GM23248 (cell line): ENCODE results near the gene FAT3. TPM values are rescaled to one million over a fixed set of nuclear protein-coding genes. Genes with fewer than 3 reads are reported as not detected.

Experiments used
- DNase-seq: peaks from one replicate; pipeline ENCODE4 v3.0.0-alpha.2; 2015
- H2AFZ ChIP-seq: fragments of 200-600 bp; sonication (generic); 2 replicates; pipeline ENCODE4 v1.6.1; 2016; ENCODE audit warnings: antibody characterized with exemption
- H3F3A ChIP-seq: fragments of 200-600 bp; sonication (generic); 2 replicates; pipeline ENCODE4 v1.6.1; 2016; ENCODE audit warnings: mild to moderate bottlenecking, antibody characterized with exemption, mixed run types; ENCODE audit not compliant: insufficient read depth
- H3K27ac ChIP-seq: fragments of 200-600 bp; sonication (generic); 2 replicates; pipeline ENCODE4 v1.5.1; 2016; ENCODE audit warnings: mild to moderate bottlenecking
- H3K27me3 ChIP-seq: fragments of 200-600 bp; sonication (generic); replicated peaks from 2 replicates; pipeline ENCODE4 v1.6.1; 2016; ENCODE audit warnings: mild to moderate bottlenecking; ENCODE audit not compliant: insufficient read depth
- H3K36me3 ChIP-seq: fragments of 200-600 bp; sonication (generic); 2 replicates; pipeline ENCODE4 v1.6.1; 2016; ENCODE audit warnings: low read depth, mild to moderate bottlenecking
- H3K4me1 ChIP-seq: fragments of 200-600 bp; sonication (generic); 2 replicates; pipeline ENCODE4 v1.6.1; 2016; ENCODE audit warnings: mild to moderate bottlenecking; ENCODE audit not compliant: insufficient read depth
- H3K4me2 ChIP-seq: fragments of 200-600 bp; sonication (generic); one replicate; pipeline ENCODE4 v1.6.1; 2016; ENCODE audit warnings: mild to moderate bottlenecking; ENCODE audit not compliant: unreplicated experiment
- H3K4me3 ChIP-seq: fragments of 200-600 bp; sonication (generic); 2 replicates; pipeline ENCODE4 v1.5.1; 2016; ENCODE audit warnings: mild to moderate bottlenecking
- H3K79me2 ChIP-seq: fragments of 200-600 bp; sonication (generic); 2 replicates; pipeline ENCODE4 v1.6.1; 2016; ENCODE audit warnings: mild to moderate bottlenecking; ENCODE audit not compliant: insufficient read depth
- H3K9ac ChIP-seq: fragments of 200-600 bp; sonication (generic); 2 replicates; pipeline ENCODE4 v1.6.1; 2016; ENCODE audit warnings: mild to moderate bottlenecking
- H3K9me2 ChIP-seq: fragments of 200-600 bp; sonication (generic); 2 replicates; pipeline ENCODE4 v1.6.1; 2016; ENCODE audit warnings: mixed run types, mild to moderate bottlenecking, moderate library complexity; ENCODE audit not compliant: insufficient read depth
- H3K9me3 ChIP-seq: fragments of 200-600 bp; sonication (generic); one replicate; pipeline ENCODE4 v1.6.1; 2017; ENCODE audit warnings: low read depth
- H4K20me1 ChIP-seq: fragments of 200-600 bp; sonication (generic); 2 replicates; pipeline ENCODE4 v1.6.0; 2016; ENCODE audit not compliant: insufficient read depth
- EZH2 ChIP-seq: fragments of 200-600 bp; sonication (generic); IDR thresholded peaks from 2 replicates; pipeline ENCODE4 v1.6.1; 2018; ENCODE audit warnings: antibody characterized with exemption, mild to moderate bottlenecking; ENCODE audit not compliant: insufficient read depth, poor library complexity, severe bottlenecking
- EZH2phosphoT487 ChIP-seq: fragments of 200-600 bp; sonication (generic); IDR thresholded peaks from 2 replicates; pipeline ENCODE4 v1.6.1; 2018; ENCODE audit warnings: antibody characterized with exemption, moderate library complexity, mild to moderate bottlenecking, low read depth; ENCODE audit not compliant: insufficient read depth
- WGBS, 2 experiments: methylation state at CpG; one replicate each; pipeline ENCODE4 v1.1.6; 2015 to 2017; ENCODE audit warnings: low lambda C conversion rate in 2 of 2, low coverage in 1 of 2; ENCODE audit errors: missing lambda C conversion rate in 2 of 2; 5-methylcytosine and 5-hydroxymethylcytosine counted together
- in situ Hi-C: fragments of 300-500 bp; cut with MboI; formaldehyde crosslinking; loops from 2 replicates; pipeline ENCODE4 v1.15.0; 2020
- polyA plus RNA-seq: library from polyadenylated mRNA; unstranded; fragments of >200 nt; fragmentation: Nextera tagmentation; extraction: Ambion mirVana; gene quantifications from 2 replicates; pipeline ENCODE4 v1.2.1, GENCODE V29; 2016
- total RNA-seq: library from RNA; depleted of rRNA; stranded (reverse); fragments of >200 nt; shearing (Covaris generic); gene quantifications from 2 replicates; pipeline ENCODE4 v1.2.3, GENCODE V29; 2014

The FAT3 gene
- total and polyA plus RNA-seq, 2 experiments from 2014 or later: 0.19 to 1.9 TPM

DNA sequence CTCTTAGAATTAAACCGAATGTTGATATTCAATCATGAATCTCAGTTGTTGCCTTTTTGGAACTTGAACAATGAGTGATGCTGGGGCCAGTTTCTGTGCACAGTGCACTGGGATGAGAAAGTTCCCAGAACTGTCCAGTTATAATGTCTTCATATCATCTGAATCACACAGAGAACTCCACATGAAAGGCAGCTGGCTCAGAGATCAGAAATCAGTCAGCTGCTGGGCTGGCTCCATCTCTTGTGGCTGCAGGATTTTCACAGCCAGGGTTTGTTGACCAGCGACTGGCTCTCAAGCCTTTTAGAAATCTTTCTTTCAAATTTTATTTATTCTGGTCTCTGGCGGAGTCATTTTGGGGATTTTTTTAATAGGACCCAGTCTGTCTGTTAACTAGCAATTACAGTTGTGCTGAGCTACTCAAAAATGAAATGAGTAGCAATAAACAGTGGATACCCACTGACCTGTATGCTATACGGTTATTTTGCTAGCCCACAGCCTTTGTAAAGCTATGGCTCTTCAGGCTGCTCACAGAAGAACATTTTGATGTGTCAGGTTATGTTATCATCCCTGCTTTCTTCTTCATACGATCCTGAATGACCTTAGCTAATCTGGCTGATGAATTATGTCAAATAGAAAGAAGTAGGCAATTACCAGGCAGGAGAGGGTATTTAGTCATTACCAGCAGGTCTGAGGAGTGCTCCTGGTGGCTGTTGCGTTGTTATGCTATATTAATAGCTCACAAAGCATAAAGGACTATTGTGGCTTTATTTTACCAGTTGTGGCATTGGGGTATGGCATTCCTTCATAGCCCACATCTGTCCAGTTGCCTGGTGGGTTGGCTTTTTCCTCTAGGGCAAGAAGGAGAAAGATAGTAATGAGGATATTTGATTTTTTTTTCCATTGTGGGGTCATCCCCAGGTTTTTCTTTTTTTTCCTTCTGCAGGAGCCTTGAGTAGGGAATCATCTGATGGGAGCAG, 3.6 kb downstream of the FAT3 start:
- no peaks in the 10 kb centered on the region for H3K9me2 ChIP-seq
- peak; percentile 46 for DNase-seq
- in situ Hi-C loops: no loop called here
- no peaks in the 10 kb centered on the region; the same call in 1 of the 2 replicates for H3F3A ChIP-seq
- WGBS, 2 experiments: 40 to 46% methylated on average over 6 of the region's 6 CpGs
- H3K27me3 ChIP-seq: peaks cover 53% of the 10 kb centered on the region
- H2AFZ ChIP-seq: no peak overlapping the region
- H3K9ac ChIP-seq: no peak overlapping the region
- TF ChIP-seq EZH2: peak; percentile 7
- no peak for TF ChIP-seq EZH2phosphoT487
- no peaks in the 10 kb centered on the region for H4K20me1 ChIP-seq
- H3K4me3 ChIP-seq: no peak overlapping the region
- H3K36me3 ChIP-seq: no peaks in the 10 kb centered on the region
- H3K9me3 ChIP-seq: no peaks in the 10 kb centered on the region
- H3K4me1 ChIP-seq: no peaks in the 10 kb centered on the region
- H3K4me2 ChIP-seq: no peak overlapping the region
- H3K27ac ChIP-seq: no peak overlapping the region
- H3K79me2 ChIP-seq: no peaks in the 10 kb centered on the region

DNA sequence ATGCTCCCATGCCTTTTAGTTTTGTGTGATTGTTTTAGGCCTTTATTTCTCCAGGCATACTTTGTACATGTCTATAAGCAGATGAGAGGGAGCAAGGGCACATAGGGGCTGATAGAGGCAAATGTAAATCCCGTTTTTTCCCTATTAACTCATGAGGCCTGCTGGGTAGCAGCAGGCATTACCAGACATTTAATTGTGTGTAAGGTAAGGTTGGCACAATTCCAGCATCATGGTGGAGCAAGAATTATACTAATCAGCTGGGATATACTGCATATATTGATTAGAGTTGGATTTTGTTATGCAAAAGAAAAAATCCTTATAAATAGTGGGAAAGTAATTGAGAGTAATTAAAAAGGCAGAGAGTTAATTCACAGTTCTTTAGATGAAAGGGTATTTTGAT, 12.2 kb downstream of the FAT3 start:
- no peaks in the 10 kb centered on the region for H3F3A ChIP-seq
- TF ChIP-seq EZH2phosphoT487 (no peak), EZH2 (no peak)
- in situ Hi-C loops: no loop called here
- H3K79me2 ChIP-seq: no peaks in the 10 kb centered on the region
- no peaks in the 10 kb centered on the region for H3K9me3 ChIP-seq
- H3K27me3 ChIP-seq: 0 out of 2 replicates have a peak, but pooled peaks cover 2% of the 10 kb centered on the region
- H3K4me1 ChIP-seq: no peaks in the 10 kb centered on the region
- no peak overlapping the region for H3K4me3 ChIP-seq
- no peak overlapping the region for H3K4me2 ChIP-seq
- H2AFZ ChIP-seq: no peak overlapping the region
- no peak overlapping the region for H3K27ac ChIP-seq
- no peaks in the 10 kb centered on the region for H4K20me1 ChIP-seq
- WGBS, 2 experiments: 46 to 64% methylated on average over 1 of the region's 1 CpG
- H3K9ac ChIP-seq: no peak overlapping the region
- H3K9me2 ChIP-seq: no peaks in the 10 kb centered on the region
- H3K36me3 ChIP-seq: no peaks in the 10 kb centered on the region
- DNase-seq: no peak

DNA sequence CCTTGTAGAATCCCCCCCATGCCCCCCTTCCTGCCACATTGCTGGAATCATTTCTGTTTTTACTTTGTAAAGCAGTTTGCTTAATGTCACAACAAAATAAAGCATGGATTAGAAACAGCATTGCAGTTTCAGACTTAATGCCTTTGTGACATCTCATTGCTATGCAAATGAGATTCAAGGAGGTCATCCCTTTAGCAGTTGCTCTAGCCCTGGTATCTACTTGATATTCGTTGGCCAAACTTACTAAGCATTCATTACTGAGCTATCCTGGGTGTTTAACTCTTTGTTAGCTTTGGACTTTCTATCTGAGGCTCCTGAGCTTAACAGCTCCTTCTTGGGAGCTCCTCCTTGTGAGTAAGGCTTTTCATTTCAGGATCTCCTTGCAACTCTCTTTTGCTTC, 16.3 kb downstream of the FAT3 start:
- Histone ChIP-seq H3K9ac (no peak overlapping the region), H3K9me2 (no peaks in the 10 kb centered on the region), H3F3A (no peaks in the 10 kb centered on the region), H3K4me2 (no peak overlapping the region), H4K20me1 (no peaks in the 10 kb centered on the region), H3K4me3 (no peak overlapping the region), H3K36me3 (no peaks in the 10 kb centered on the region), H3K27me3 (0 out of 2 replicates have a peak, but pooled peaks cover 12% of the 10 kb centered on the region), H3K79me2 (no peaks in the 10 kb centered on the region), H3K27ac (no peak overlapping the region), H3K4me1 (no peaks in the 10 kb centered on the region), H3K9me3 (no peaks in the 10 kb centered on the region), H2AFZ (no peak overlapping the region)
- in situ Hi-C loops: no loop called here
- WGBS, 2 experiments: 0 to 3% methylated on average over 1 of the region's 1 CpG
- TF ChIP-seq EZH2phosphoT487 (no peak), EZH2 (no peak)
- no peak for DNase-seq

DNA sequence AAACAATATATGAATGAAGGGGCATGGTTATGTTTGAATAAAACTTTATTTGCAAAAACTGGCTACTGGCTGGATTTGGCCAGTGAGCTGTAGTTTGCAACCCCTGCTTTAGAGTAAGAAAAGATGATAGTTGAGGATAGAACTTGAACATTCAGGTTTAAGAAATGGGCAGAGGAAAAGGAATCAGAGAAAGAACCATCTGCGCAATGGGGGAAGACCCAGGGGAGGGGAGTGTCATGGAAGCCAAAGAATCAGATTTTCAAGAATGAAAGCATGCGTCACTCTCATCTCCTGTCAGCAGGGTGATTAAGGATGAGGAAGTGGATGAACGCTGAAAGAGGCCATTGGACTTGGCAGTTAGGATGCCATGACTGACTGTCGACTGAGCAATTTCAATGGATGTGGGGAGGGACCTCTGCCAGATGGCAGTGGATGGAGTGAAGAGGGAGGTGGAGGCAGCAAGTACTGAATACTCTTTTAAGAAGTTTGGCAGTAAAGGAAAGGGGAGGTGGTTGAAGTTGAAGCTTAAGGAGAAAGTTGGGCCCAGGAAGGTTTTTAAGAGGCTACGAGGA, 21.2 kb downstream of the FAT3 start:
- no peaks in the 10 kb centered on the region for H4K20me1 ChIP-seq
- H3F3A ChIP-seq: no peaks in the 10 kb centered on the region
- no peak overlapping the region for H3K4me3 ChIP-seq
- TF ChIP-seq EZH2: no peak
- TF ChIP-seq EZH2phosphoT487: no peak
- H3K9ac ChIP-seq: no peak overlapping the region
- no peaks in the 10 kb centered on the region for H3K79me2 ChIP-seq
- whole genome bisulfite sequencing, 2 experiments: 67 to 73% methylated on average over 5 of the region's 5 CpGs
- no peaks in the 10 kb centered on the region for H3K9me2 ChIP-seq
- no peaks in the 10 kb centered on the region for H3K4me1 ChIP-seq
- 0 out of 2 replicates have a peak, but pooled peaks cover 12% of the 10 kb centered on the region for H3K27me3 ChIP-seq
- H2AFZ ChIP-seq: no peak overlapping the region
- no peaks in the 10 kb centered on the region for H3K9me3 ChIP-seq
- no peak for DNase-seq
- no peaks in the 10 kb centered on the region for H3K36me3 ChIP-seq
- no peak overlapping the region for H3K4me2 ChIP-seq
- in situ Hi-C loops: no loop called here
- no peak overlapping the region for H3K27ac ChIP-seq
